Stimulated activated CD4-positive, alpha-beta T cell treated with anti-CD3 and anti-CD28 coated beads, Interleukin-15, amount 100 ng/mL, for 24 hours (primary cell): ENCODE results near the gene MAP3K5.

ENCODE experiments used
- DNase-seq: peaks from one replicate; pipeline ENCODE4 v3.0.0-alpha.2; 2020

The MAP3K5 gene

GRCh38 chr6:136742125-136742524, 50.2 kb downstream of the MAP3K5 start:
- no peak for DNase-seq

GRCh38 chr6:136740050-136740974, 52.0 kb downstream of the MAP3K5 start:
- DNase-seq = no peak

- no peak for DNase-seq
These were observed 52.8 kb downstream of the MAP3K5 start for GRCh38 chr6:136739501-136739900.

- DNase-seq = no peak
These were observed 53.2 kb downstream of the MAP3K5 start for GRCh38 chr6:136739071-136739470.

GRCh38 chr6:136738692-136739057, 53.6 kb downstream of the MAP3K5 start:
- no peak for DNase-seq

GRCh38 chr6:136737871-136738691, 54.2 kb downstream of the MAP3K5 start:
- DNase-seq = no peak

GRCh38 chr6:136737374-136737844, 54.9 kb downstream of the MAP3K5 start:
- no peak for DNase-seq

- no peak for DNase-seq
These were observed 55.9 kb downstream of the MAP3K5 start for GRCh38 chr6:136736281-136736960.

GRCh38 chr6:136734977-136735376, 57.3 kb downstream of the MAP3K5 start:
- no peak for DNase-seq

- DNase-seq = no peak
These were observed 59.4 kb downstream of the MAP3K5 start for GRCh38 chr6:136732889-136733288.

- no peak for DNase-seq
These were observed 62.4 kb downstream of the MAP3K5 start for GRCh38 chr6:136729832-136730231.

- no peak for DNase-seq
These were observed 63.2 kb downstream of the MAP3K5 start for GRCh38 chr6:136728976-136729515.

- DNase-seq = no peak
These were observed 64.0 kb downstream of the MAP3K5 start for GRCh38 chr6:136728033-136728939.

GRCh38 chr6:136726837-136727557, 65.3 kb downstream of the MAP3K5 start:
- no peak for DNase-seq

GRCh38 chr6:136725124-136725523, 67.2 kb downstream of the MAP3K5 start:
- DNase-seq = no peak

- DNase-seq = peak; percentile 36
These were observed 68.5 kb downstream of the MAP3K5 start for GRCh38 chr6:136723780-136724179.

GRCh38 chr6:136721467-136721866, 70.8 kb downstream of the MAP3K5 start:
- DNase-seq = no peak

- no peak for DNase-seq
These were observed 72.1 kb downstream of the MAP3K5 start for GRCh38 chr6:136720045-136720770.

GRCh38 chr6:136719280-136720044, 72.8 kb downstream of the MAP3K5 start:
- no peak for DNase-seq

GRCh38 chr6:136718476-136718875, 73.8 kb downstream of the MAP3K5 start:
- no peak for DNase-seq
